Measurements from ENCODE around the gene ANK3.

DNA sequence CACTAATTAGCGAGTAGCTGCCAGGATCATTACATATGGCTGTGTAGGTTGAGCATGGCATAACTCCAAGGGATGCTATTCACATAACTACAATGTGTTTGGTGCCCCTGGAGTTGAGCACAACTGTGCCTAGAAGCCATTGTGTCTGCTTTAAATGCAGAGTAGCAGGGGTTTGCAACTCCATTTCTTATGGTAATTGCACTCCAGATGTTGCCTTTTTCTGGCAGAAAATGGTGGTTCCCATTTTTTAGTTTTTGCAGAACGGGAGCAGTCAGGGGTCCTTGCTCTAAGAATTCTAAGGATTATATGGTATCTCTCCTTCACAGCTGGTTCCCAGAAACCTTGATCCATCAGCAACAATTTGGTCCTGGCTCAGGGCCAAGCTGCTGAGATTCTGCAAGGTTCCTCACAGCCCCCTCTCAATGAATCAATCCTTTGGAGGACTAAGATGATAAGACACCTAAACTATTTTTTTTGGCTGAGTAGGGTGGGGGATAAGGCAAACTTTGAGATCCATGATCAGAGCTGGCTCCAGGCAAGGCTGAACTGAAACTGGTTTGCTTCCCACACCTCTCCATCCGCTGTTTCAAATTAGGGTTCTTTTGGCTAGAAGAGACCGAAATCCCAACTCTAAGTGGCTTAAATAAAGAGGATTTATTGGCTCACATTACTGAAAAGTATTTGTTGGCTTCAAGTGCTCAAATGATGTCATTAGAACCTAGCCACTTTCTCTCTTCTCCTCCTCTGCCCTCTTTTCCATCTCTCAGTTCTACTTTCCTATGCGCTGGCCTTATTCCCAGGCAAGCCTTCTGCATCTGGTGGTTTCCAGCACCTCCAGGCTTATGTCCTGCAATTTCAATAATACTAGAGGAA lies 385.8 kb downstream of the ANK3 start:
- TF ChIP-seq, protein P1, sequence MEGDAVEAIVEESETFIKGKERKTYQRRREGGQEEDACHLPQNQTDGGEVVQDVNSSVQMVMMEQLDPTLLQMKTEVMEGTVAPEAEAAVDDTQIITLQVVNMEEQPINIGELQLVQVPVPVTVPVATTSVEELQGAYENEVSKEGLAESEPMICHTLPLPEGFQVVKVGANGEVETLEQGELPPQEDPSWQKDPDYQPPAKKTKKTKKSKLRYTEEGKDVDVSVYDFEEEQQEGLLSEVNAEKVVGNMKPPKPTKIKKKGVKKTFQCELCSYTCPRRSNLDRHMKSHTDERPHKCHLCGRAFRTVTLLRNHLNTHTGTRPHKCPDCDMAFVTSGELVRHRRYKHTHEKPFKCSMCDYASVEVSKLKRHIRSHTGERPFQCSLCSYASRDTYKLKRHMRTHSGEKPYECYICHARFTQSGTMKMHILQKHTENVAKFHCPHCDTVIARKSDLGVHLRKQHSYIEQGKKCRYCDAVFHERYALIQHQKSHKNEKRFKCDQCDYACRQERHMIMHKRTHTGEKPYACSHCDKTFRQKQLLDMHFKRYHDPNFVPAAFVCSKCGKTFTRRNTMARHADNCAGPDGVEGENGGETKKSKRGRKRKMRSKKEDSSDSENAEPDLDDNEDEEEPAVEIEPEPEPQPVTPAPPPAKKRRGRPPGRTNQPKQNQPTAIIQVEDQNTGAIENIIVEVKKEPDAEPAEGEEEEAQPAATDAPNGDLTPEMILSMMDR (IDR thresholded peaks at IDR 0.05; ENCODE audit: low read depth, low read length): no peak
- TF ChIP-seq POLR2A (IDR thresholded peaks at IDR 0.05; ENCODE audit: extremely low read depth, insufficient read length) (no peak), MYC (IDR thresholded peaks at IDR 0.05; ENCODE audit: low read depth, low read length) (no peak)
- TF ChIP-seq, protein P2, sequence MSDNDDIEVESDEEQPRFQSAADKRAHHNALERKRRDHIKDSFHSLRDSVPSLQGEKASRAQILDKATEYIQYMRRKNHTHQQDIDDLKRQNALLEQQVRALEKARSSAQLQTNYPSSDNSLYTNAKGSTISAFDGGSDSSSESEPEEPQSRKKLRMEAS (IDR thresholded peaks at IDR 0.05; ENCODE audit: low read depth, low read length): no peak
